LNCaP clone FGC (cell line): ENCODE results near the gene LIPG.
"Not testable (repeated sequence)": the region's sequence is repeated elsewhere in the genome, so short reads cannot be mapped to it uniquely, and the experiment has no call there.

ENCODE experiments used
- DNase-seq: peaks from one replicate; pipeline ENCODE4 v3.0.0-alpha.2; 2011; ENCODE audit warnings: low read depth
- H3K4me3 ChIP-seq: 2 replicates; pipeline ENCODE4 v1.5.1; 2011; ENCODE audit warnings: mild to moderate bottlenecking, low read depth, low read length, control low read depth
- TF ChIP-seq, protein P1 (sequence below): IDR thresholded peaks from 2 replicates; pipeline ENCODE4 v1.5.1; 2012; ENCODE audit warnings: mild to moderate bottlenecking; ENCODE audit not compliant: control insufficient read depth, insufficient read depth; ENCODE audit errors: extremely low read depth

The LIPG gene

GRCh38 chr18:49559326-49559931 is 2.4 kb upstream of the LIPG start:
- not testable (repeated sequence) for H3K4me3 ChIP-seq
- TF ChIP-seq, protein P1, sequence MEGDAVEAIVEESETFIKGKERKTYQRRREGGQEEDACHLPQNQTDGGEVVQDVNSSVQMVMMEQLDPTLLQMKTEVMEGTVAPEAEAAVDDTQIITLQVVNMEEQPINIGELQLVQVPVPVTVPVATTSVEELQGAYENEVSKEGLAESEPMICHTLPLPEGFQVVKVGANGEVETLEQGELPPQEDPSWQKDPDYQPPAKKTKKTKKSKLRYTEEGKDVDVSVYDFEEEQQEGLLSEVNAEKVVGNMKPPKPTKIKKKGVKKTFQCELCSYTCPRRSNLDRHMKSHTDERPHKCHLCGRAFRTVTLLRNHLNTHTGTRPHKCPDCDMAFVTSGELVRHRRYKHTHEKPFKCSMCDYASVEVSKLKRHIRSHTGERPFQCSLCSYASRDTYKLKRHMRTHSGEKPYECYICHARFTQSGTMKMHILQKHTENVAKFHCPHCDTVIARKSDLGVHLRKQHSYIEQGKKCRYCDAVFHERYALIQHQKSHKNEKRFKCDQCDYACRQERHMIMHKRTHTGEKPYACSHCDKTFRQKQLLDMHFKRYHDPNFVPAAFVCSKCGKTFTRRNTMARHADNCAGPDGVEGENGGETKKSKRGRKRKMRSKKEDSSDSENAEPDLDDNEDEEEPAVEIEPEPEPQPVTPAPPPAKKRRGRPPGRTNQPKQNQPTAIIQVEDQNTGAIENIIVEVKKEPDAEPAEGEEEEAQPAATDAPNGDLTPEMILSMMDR = peak; percentile 66
- peak; percentile 46 for DNase-seq

DNA sequence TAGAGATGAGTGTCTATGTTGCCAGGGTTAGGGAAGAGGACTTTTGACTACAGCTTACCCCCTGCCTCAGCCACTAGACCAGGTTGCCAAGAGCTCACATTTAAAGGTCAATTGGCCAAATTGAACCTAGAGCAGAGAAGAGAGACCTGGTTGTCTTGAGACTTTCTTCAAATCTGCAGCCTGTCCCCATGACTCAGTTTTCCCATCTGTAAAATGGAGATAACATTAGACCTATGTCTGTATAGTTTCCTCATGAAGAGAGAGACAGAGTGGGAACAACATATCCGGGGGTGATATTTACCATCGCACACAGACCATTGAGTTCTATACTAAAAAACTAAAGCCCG is 1.6 kb upstream of the LIPG start:
- H3K4me3 ChIP-seq = no peak overlapping the region
- DNase-seq = no peak
- TF ChIP-seq, protein P1 = no peak

- H3K4me3 ChIP-seq = peak overlapping the region; percentile 30; the same call in 1 of the 2 replicates
- no peak for DNase-seq
- TF ChIP-seq, protein P1 = no peak
These were observed 1.1 kb upstream of the LIPG start for GRCh38 chr18:49560624-49561288.

GRCh38 chr18:49562481-49563129 is 748 bp downstream of the LIPG start:
- no peak for DNase-seq
- no peak overlapping the region for H3K4me3 ChIP-seq
- TF ChIP-seq, protein P1 = no peak

DNA sequence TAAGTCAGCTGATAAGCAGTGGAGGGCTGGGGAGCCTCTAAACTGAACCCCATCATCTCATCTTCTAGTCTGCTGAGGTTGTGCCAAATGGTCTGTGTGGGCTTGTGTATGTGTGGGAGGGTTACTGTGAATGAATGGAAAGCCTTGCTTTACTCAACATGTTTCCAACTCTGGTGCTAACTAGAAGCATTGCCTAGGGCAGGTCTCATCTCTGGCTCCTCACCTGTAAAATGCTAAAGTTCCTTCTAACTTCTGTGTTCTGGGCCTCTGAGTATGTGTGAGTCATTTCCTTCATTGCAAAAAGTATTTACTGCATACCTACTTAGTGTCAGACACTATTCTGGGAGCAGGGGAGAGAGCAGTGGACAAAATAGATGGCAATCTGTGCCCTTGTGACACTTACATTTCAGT is 1.3 kb downstream of the LIPG start:
- DNase-seq = no peak
- TF ChIP-seq, protein P1 = no peak

GRCh38 chr18:49563701-49564517 is 2.1 kb downstream of the LIPG start:
- DNase-seq = no peak
- H3K4me3 ChIP-seq = no peak overlapping the region
- TF ChIP-seq, protein P1 = no peak

More for the DNA sequence above, 1.3 kb downstream of the LIPG start:
- no peak overlapping the region for H3K4me3 ChIP-seq
